Trophoblast cell (in vitro differentiated cells and primary cell): Measurements from ENCODE around the gene TCP11X1. TPM values are rescaled to one million over a fixed set of nuclear protein-coding genes. Genes with fewer than 3 reads are reported as not detected.
"Not testable (repeated sequence)": the region's sequence is repeated elsewhere in the genome, so short reads cannot be mapped to it uniquely, and the experiment has no call there.

Experiments
- DNase-seq, 2 donors: peaks; one replicate each; pipeline ENCODE4 v3.0.0-alpha.2; 2016
- H2AFZ ChIP-seq: 2 replicates; pipeline ENCODE4 v1.6.1; 2013; ENCODE audit warnings: low read length, moderate library complexity, mild to moderate bottlenecking; ENCODE audit not compliant: insufficient read depth, poor library complexity
- H2AK5ac ChIP-seq: 2 replicates; pipeline ENCODE4 v1.6.1; 2013; ENCODE audit warnings: mild to moderate bottlenecking, low read length
- H2BK120ac ChIP-seq: 2 replicates; pipeline ENCODE4 v1.6.1; 2013; ENCODE audit warnings: low read length, mild to moderate bottlenecking, moderate library complexity; ENCODE audit not compliant: insufficient read depth, poor library complexity
- H2BK12ac ChIP-seq: 2 replicates; pipeline ENCODE4 v1.6.1; 2013; ENCODE audit warnings: mild to moderate bottlenecking, low read length, moderate library complexity
- H2BK5ac ChIP-seq: 2 replicates; pipeline ENCODE4 v1.6.1; 2013; ENCODE audit warnings: low read length, low read depth, moderate library complexity, mild to moderate bottlenecking; ENCODE audit not compliant: poor library complexity
- H3K14ac ChIP-seq: 2 replicates; pipeline ENCODE4 v1.6.1; 2013; ENCODE audit warnings: mild to moderate bottlenecking, low read length
- H3K18ac ChIP-seq: 2 replicates; pipeline ENCODE4 v1.6.1; 2013; ENCODE audit warnings: mild to moderate bottlenecking, low read length
- H3K23ac ChIP-seq: 2 replicates; pipeline ENCODE4 v1.6.1; 2013; ENCODE audit warnings: low read length
- H3K27ac ChIP-seq: 2 replicates; pipeline ENCODE4 v1.5.1; 2013; ENCODE audit warnings: low read depth, mild to moderate bottlenecking, inconsistent platforms, low read length, moderate library complexity
- H3K27me3 ChIP-seq: 2 replicates; pipeline ENCODE4 v1.6.1; 2013; ENCODE audit warnings: inconsistent platforms, mild to moderate bottlenecking, low read length, moderate library complexity; ENCODE audit not compliant: insufficient read depth
- H3K36me3 ChIP-seq, 2 experiments: 1 replicate in 1 of 2; 2 replicates in 1 of 2; pipeline ENCODE4 v1.6.1; 2013; ENCODE audit warnings: low read length in 2 of 2, mild to moderate bottlenecking in 2 of 2, moderate library complexity in 1 of 2; ENCODE audit not compliant: insufficient read depth in 2 of 2, control insufficient read depth in 1 of 2
- H3K4ac ChIP-seq: 2 replicates; pipeline ENCODE4 v1.6.1; 2013; ENCODE audit warnings: low read depth, mild to moderate bottlenecking, low read length, moderate library complexity
- H3K4me1 ChIP-seq, 2 experiments: 1 replicate in 1 of 2; 2 replicates in 1 of 2; pipeline ENCODE4 v1.6.1; 2013; ENCODE audit warnings: low read length in 2 of 2, mild to moderate bottlenecking in 2 of 2, moderate library complexity in 1 of 2; ENCODE audit not compliant: insufficient read depth in 2 of 2, control insufficient read depth in 1 of 2
- H3K4me2 ChIP-seq: 2 replicates; pipeline ENCODE4 v1.6.1; 2013; ENCODE audit warnings: inconsistent platforms, mild to moderate bottlenecking, low read length, moderate library complexity
- H3K4me3 ChIP-seq: 2 replicates; pipeline ENCODE4 v1.5.1; 2013; ENCODE audit warnings: mild to moderate bottlenecking, low read depth, low read length, inconsistent platforms
- H3K79me1 ChIP-seq: one replicate; pipeline ENCODE4 v1.6.1; 2013; ENCODE audit warnings: low read length
- H3K79me2 ChIP-seq: 2 replicates; pipeline ENCODE4 v1.6.1; 2013; ENCODE audit warnings: low read length, mild to moderate bottlenecking; ENCODE audit not compliant: control insufficient read depth, insufficient read depth, poor library complexity
- H3K9ac ChIP-seq: 2 replicates; pipeline ENCODE4 v1.6.1; 2013; ENCODE audit warnings: mild to moderate bottlenecking, low read length
- H3K9me3 ChIP-seq: 2 replicates; pipeline ENCODE4 v1.6.1; 2013; ENCODE audit warnings: low read depth, mild to moderate bottlenecking, control low read depth, inconsistent platforms, low read length; ENCODE audit not compliant: insufficient read depth
- H4K12ac ChIP-seq: 2 replicates; pipeline ENCODE4 v1.6.1; 2013; ENCODE audit warnings: low read depth, mild to moderate bottlenecking, low read length, moderate library complexity
- H4K8ac ChIP-seq: 2 replicates; pipeline ENCODE4 v1.6.1; 2013; ENCODE audit warnings: low read depth, mild to moderate bottlenecking, low read length, moderate library complexity
- H4K91ac ChIP-seq: one replicate; pipeline ENCODE4 v1.6.1; 2013; ENCODE audit warnings: low read depth, mild to moderate bottlenecking, low read length, moderate library complexity
- WGBS: extraction: QIAGEN DNeasy Blood & Tissue Kit; methylation state at CpG from one replicate; pipeline ENCODE4 v1.1.7; 2013; ENCODE audit warnings: missing lambda C conversion rate; ENCODE audit not compliant: insufficient read length, insufficient coverage; ENCODE audit errors: extremely low coverage; 5-methylcytosine and 5-hydroxymethylcytosine counted together
- polyA plus RNA-seq: library from polyadenylated mRNA; stranded (reverse); fragments of 200-250 nt; gene quantifications from 2 replicates; pipeline ENCODE4 v1.2.3, GENCODE V29; 2013

TCP11X1 gene
- polyA plus RNA-seq = not detected in 2 replicates

DNA sequence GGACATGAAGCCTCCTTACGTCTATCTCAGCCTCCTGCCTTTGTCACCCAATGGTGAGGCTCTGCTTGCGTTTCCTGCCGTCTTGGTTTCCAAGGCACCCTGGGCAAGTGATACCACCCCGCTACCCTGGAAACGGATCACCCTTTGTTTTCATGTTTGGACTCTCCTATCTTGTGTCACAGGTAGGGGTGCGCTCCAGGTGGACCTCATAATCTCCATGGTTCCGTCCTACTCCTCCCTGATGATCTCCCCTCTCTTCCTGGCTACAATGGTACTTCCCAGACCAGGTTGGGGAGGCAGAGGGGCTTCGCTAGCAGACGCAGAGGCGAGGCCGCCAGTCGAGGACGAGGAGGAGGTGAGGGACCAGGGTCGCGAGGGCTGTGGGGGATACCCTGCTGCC is at the start of gene TCP11X1:
Gene TCP11X1, plus strand, starts transcription at position 316 of the 400 bp plus-strand sequence.
- not testable (repeated sequence) for H3K79me1 ChIP-seq, H3K9me3 ChIP-seq, H3K4me2 ChIP-seq, H4K12ac ChIP-seq, H2BK12ac ChIP-seq, H3K27ac ChIP-seq, H4K91ac ChIP-seq, H2AK5ac ChIP-seq, H3K9ac ChIP-seq, H3K23ac ChIP-seq, H3K27me3 ChIP-seq, H2AFZ ChIP-seq, H3K18ac ChIP-seq, H3K4ac ChIP-seq, H3K79me2 ChIP-seq, H3K14ac ChIP-seq, H2BK5ac ChIP-seq, H4K8ac ChIP-seq, H3K4me3 ChIP-seq, DNase-seq, H2BK120ac ChIP-seq, H3K4me1 ChIP-seq, H3K36me3 ChIP-seq
- WGBS = no CpG with 5 or more reads among the region's 15 CpGs

DNA sequence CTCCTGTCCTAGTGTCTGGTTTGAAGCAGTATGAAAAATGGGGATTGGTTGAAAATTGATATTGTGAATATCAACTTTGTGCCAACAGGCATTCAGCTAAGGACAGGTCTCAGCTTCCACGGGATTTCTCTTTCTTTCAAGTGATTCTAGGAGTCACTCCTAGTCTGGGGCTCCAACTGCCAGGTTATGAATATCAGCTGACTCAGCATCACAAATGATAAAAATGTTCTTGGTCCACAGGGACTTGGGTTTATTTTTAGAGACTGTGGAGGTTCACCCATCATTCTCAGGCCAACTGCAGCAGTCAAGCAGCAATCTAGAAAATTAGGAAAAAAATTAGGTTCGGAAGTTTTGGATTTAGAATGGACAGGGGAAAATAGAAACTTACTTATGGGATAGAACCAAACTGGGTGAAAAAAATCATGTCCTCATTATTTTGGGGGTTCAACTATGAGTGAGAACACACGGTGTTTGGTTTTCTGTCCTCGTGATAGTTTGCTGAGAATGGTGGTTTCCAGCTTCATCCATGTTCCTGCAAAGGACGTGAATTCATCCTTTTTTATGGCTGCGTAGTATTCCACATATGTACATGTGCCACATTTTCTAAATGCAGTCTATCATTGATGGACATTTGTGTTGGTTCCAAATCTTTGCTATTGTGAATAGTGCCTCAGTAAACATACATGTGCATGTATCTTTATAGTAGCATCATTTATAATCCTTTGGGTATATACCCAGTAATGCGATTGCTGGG is 29.0 kb upstream of the TCP11X1 start:
- no peak overlapping the region for H3K27ac ChIP-seq
- H2BK5ac ChIP-seq = no peak overlapping the region
- no peak overlapping the region for H4K8ac ChIP-seq
- DNase-seq = no peak
- no peaks in the 10 kb centered on the region for H3K36me3 ChIP-seq
- no peaks in the 10 kb centered on the region for H3K79me2 ChIP-seq
- H3K4me3 ChIP-seq = no peak overlapping the region
- H4K12ac ChIP-seq = no peak overlapping the region
- H2BK12ac ChIP-seq = no peak overlapping the region
- no peak overlapping the region for H2AFZ ChIP-seq
- H3K4me1 ChIP-seq = no peaks in the 10 kb centered on the region
- no peak overlapping the region for H2BK120ac ChIP-seq
- no CpG with 5 or more reads among the region's 7 CpGs for WGBS
- H3K4ac ChIP-seq = no peak overlapping the region
- H2AK5ac ChIP-seq = no peak overlapping the region
- peaks cover 2% of the 10 kb centered on the region for H3K9me3 ChIP-seq
- no peaks in the 10 kb centered on the region for H3K27me3 ChIP-seq
- H4K91ac ChIP-seq = no peak overlapping the region
- H3K18ac ChIP-seq = no peak overlapping the region
- H3K14ac ChIP-seq = no peak overlapping the region
- no peak overlapping the region for H3K4me2 ChIP-seq
- H3K23ac ChIP-seq = no peak overlapping the region
- no peaks in the 10 kb centered on the region for H3K79me1 ChIP-seq
- H3K9ac ChIP-seq = no peak overlapping the region

DNA sequence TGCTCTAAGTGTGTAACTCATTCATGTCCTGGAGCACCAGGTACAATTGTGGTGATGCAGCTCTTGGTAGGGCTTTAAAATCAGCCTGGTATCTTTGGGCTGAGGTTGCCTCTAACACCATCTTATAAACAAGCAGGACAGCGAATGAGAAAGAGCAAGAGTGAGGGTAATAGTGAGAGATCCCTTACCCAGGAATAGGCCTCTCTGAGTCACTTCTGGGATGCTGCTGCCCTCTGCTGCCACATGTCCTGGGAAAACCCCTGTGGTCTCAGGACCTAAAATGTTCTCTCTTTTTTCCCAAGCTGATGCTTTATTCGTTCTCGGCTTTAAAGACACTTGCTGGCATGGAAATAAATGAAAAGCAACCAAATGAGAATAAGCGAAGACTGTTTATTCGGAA is 7.2 kb upstream of the TCP11X1 start:
- H3K18ac ChIP-seq, H3K9me3 ChIP-seq, H3K14ac ChIP-seq, H3K9ac ChIP-seq, H3K4ac ChIP-seq, H3K27me3 ChIP-seq, H4K91ac ChIP-seq, H2BK120ac ChIP-seq, H3K23ac ChIP-seq, DNase-seq, H3K4me3 ChIP-seq, H2AK5ac ChIP-seq, H3K27ac ChIP-seq, H4K8ac ChIP-seq, H3K4me2 ChIP-seq, H3K79me2 ChIP-seq, H4K12ac ChIP-seq, H3K4me1 ChIP-seq, H2BK12ac ChIP-seq, H3K36me3 ChIP-seq, H2BK5ac ChIP-seq, H2AFZ ChIP-seq, H3K79me1 ChIP-seq: not testable (repeated sequence)
- no CpG with 5 or more reads among the region's 5 CpGs for WGBS

DNA sequence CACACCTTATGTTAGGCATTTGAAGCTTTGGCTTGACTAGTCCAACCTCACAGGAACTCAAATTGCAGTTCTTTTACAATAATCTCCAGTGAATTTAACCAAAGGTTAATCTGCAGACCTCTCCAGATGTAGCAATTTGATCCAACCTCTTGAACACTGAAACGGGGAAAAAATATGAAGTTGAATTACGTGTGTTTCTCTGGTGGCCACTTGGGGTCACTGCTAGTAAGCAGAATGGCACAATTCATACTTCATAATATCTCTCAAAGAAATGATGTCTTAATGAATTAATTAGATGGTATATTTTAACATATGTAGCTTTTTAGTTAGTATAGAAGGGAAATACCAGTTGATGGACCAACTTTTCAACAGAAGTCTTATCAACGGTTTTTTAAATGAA is 1.4 kb downstream of the TCP11X1 start:
- H3K9me3 ChIP-seq, H3K36me3 ChIP-seq, DNase-seq, H2BK120ac ChIP-seq, H3K4me2 ChIP-seq, H3K14ac ChIP-seq, H3K9ac ChIP-seq, H4K8ac ChIP-seq, H3K23ac ChIP-seq, H3K79me2 ChIP-seq, H2AFZ ChIP-seq, H3K79me1 ChIP-seq, H2BK12ac ChIP-seq, H2BK5ac ChIP-seq, H3K4me1 ChIP-seq, H3K18ac ChIP-seq, H3K27me3 ChIP-seq, H3K4ac ChIP-seq, H2AK5ac ChIP-seq, H4K91ac ChIP-seq, H3K4me3 ChIP-seq, H3K27ac ChIP-seq, H4K12ac ChIP-seq: not testable (repeated sequence)
- WGBS = no CpG with 5 or more reads among the region's 3 CpGs
